HUES48 (cell line): ENCODE data around the gene GYPA.
"Not testable (repeated sequence)": the region's sequence is repeated elsewhere in the genome, so short reads cannot be mapped to it uniquely, and the experiment has no call there.

Experiments
- H3K27ac ChIP-seq: one replicate; pipeline ENCODE4 v1.7.0; 2013; ENCODE audit warnings: low read depth, low read length, inconsistent platforms
- H3K27me3 ChIP-seq: 2 replicates; pipeline ENCODE4 v1.6.1; 2013; ENCODE audit warnings: mild to moderate bottlenecking, low read length; ENCODE audit not compliant: control insufficient read depth, insufficient read depth
- H3K36me3 ChIP-seq: 2 replicates; pipeline ENCODE4 v1.6.1; 2013; ENCODE audit warnings: low read length; ENCODE audit not compliant: control insufficient read depth, insufficient read depth
- H3K4me1 ChIP-seq: 2 replicates; pipeline ENCODE4 v1.6.1; 2013; ENCODE audit warnings: mild to moderate bottlenecking, low read length; ENCODE audit not compliant: control insufficient read depth, insufficient read depth
- H3K4me3 ChIP-seq: 2 replicates; pipeline ENCODE4 v1.5.1; 2013; ENCODE audit warnings: mild to moderate bottlenecking, low read depth, low read length
- H3K9ac ChIP-seq: 2 replicates; pipeline ENCODE4 v1.6.1; 2013; ENCODE audit warnings: mild to moderate bottlenecking, low read depth, low read length, moderate library complexity
- H3K9me3 ChIP-seq: 2 replicates; pipeline ENCODE4 v1.6.1; 2013; ENCODE audit warnings: low read length; ENCODE audit not compliant: control insufficient read depth, insufficient read depth

GYPA gene

GRCh38 chr4:144128709-144129320, 11.7 kb downstream of the GYPA start:
- not testable (repeated sequence) for H3K27ac ChIP-seq, H3K4me3 ChIP-seq, H3K9ac ChIP-seq, H3K36me3 ChIP-seq, H3K4me1 ChIP-seq, H3K9me3 ChIP-seq, H3K27me3 ChIP-seq

DNA sequence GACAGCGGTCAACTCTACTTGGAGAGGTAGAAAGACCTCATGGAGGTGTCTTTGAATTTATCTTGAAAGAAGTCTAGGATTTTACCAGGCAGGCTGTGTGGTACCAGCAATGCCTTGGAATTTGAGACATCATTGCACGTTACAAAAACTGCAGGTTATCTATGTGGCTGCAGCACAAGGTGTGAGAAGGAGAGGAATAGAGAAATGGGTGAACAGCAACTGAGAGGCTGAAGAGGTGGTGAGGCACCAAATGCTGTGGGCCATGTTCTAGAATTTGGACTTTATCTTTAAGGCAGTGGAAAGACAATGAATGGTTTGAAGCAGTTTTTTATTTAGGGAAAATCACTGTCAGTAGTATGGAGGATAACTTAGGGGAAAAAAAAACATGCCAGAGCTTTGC, 15.4 kb downstream of the GYPA start:
- H3K9me3 ChIP-seq, H3K4me1 ChIP-seq, H3K36me3 ChIP-seq, H3K27ac ChIP-seq, H3K4me3 ChIP-seq, H3K27me3 ChIP-seq, H3K9ac ChIP-seq: not testable (repeated sequence)

GRCh38 chr4:144123982-144124635, 16.4 kb downstream of the GYPA start:
- not testable (repeated sequence) for H3K4me3 ChIP-seq, H3K9me3 ChIP-seq, H3K27ac ChIP-seq, H3K36me3 ChIP-seq, H3K9ac ChIP-seq, H3K27me3 ChIP-seq, H3K4me1 ChIP-seq

DNA sequence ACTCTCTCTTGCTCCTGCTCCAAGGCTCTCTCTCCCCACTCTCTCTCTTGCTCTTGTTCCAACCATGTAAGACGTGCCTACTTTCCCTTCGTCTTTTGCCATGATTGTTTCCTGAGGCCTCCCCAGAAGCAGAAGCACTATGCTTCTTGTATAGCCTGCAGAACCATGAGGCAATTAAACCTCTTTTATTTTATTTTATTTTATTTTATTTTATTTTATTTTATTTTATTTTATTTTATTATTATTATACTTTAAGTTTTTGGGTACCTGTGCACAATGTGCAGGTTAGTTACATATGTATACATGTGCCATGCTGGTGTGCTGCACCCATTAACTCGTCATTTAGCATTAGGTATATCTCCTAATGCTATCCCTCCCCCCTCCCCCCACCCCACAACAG, 17.2 kb downstream of the GYPA start:
- H3K27ac ChIP-seq, H3K9ac ChIP-seq, H3K4me3 ChIP-seq, H3K36me3 ChIP-seq, H3K27me3 ChIP-seq, H3K4me1 ChIP-seq, H3K9me3 ChIP-seq: not testable (repeated sequence)

GRCh38 chr4:144119752-144120151, 20.8 kb downstream of the GYPA start:
- H3K27ac ChIP-seq, H3K27me3 ChIP-seq, H3K9ac ChIP-seq, H3K9me3 ChIP-seq, H3K4me3 ChIP-seq, H3K4me1 ChIP-seq, H3K36me3 ChIP-seq: not testable (repeated sequence)

- Histone ChIP-seq H3K9me3 (no peaks in the 10 kb centered on the region), H3K4me1 (peaks cover 2% of the 10 kb centered on the region; the same call in 1 of the 2 replicates), H3K4me3 (no peak overlapping the region), H3K36me3 (no peaks in the 10 kb centered on the region), H3K9ac (no peak overlapping the region), H3K27ac (no peak overlapping the region), H3K27me3 (no peaks in the 10 kb centered on the region)
These were observed 25.0 kb downstream of the GYPA start for GRCh38 chr4:144115519-144115918.

DNA sequence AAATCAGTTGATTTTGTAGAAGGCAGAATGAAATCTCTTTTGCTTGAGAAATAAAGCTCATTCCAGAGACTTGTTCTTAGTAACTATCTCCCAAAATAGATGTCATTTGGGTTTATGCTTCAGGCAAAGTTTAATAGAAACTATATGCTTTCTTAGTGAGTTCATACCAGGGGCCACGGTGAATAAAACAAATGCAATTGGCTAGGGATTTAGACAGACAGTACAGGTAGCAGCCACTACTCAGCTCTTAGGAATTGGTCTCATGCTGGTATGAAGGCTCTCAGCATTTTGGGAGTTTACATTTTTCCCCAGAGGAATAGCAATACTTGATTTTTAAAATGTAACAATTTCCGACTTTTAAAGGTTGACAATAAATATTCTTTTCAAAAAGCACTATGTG, 27.0 kb downstream of the GYPA start:
- H3K9me3 ChIP-seq, result no peaks in the 10 kb centered on the region
- no peak overlapping the region for H3K27ac ChIP-seq
- no peaks in the 10 kb centered on the region for H3K36me3 ChIP-seq
- peaks cover 12% of the 10 kb centered on the region; the same call in 1 of the 2 replicates for H3K4me1 ChIP-seq
- H3K9ac ChIP-seq, result no peak overlapping the region
- H3K4me3 ChIP-seq, result no peak overlapping the region
- H3K27me3 ChIP-seq, result no peaks in the 10 kb centered on the region

DNA sequence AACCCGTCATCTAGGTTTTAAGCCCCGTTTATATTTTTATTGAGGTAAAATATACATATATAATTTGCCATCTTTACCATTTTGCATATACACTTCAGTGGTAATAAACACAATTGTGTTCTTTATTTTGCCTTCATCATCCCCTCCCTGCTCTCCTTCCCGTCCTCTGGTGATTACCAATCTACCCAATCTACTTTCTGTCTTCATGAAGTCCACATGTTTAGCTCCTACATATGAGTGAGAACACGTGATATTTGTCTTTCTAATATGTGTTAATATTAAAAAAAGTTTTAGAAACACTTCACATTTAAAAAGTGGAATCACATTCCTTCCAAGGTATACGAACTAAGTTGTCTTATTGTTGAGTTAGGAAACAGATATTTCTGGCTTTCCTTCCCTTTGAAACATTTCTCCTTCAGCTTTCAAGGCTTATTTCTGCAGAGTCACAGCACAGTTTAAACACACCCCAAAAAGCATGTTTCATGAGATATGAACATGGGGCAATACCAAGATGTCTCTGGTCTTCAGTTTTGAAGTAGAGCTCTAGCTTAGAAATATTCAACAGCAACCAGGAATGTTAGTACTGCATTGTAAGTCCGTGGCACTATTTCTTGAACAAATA, 35.9 kb downstream of the GYPA start:
- Histone ChIP-seq H3K4me3 (no peak overlapping the region), H3K36me3 (no peaks in the 10 kb centered on the region), H3K9ac (no peak overlapping the region), H3K4me1 (peaks cover 7% of the 10 kb centered on the region; the same call in 1 of the 2 replicates), H3K27ac (no peak overlapping the region), H3K27me3 (no peaks in the 10 kb centered on the region), H3K9me3 (no peaks in the 10 kb centered on the region)

DNA sequence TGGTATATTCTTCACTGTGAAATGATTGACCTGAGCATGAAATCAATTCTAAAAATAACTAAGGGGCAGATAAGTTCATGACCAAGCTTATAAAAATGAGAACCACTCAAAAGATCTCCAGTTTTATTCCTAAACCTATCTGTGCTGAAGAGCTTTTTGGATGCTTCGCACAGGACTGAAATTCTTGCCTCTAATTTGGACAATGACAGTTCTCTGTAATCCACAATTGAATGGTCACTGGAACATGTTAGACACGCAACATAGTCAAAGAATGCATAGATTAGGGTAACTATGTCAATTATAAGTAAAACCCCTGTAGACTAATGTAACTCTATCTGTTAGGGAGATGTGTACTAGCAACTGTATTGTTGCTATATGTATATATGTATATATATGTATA, 42.7 kb downstream of the GYPA start:
- not testable (repeated sequence) for H3K4me3 ChIP-seq, H3K4me1 ChIP-seq, H3K27me3 ChIP-seq, H3K27ac ChIP-seq, H3K9ac ChIP-seq, H3K9me3 ChIP-seq, H3K36me3 ChIP-seq

GRCh38 chr4:144093995-144094394, 46.5 kb downstream of the GYPA start:
- H3K9ac ChIP-seq, H3K9me3 ChIP-seq, H3K4me3 ChIP-seq, H3K36me3 ChIP-seq, H3K27ac ChIP-seq, H3K4me1 ChIP-seq, H3K27me3 ChIP-seq: not testable (repeated sequence)

- not testable (repeated sequence) for H3K4me3 ChIP-seq, H3K9me3 ChIP-seq, H3K4me1 ChIP-seq, H3K27ac ChIP-seq, H3K9ac ChIP-seq, H3K36me3 ChIP-seq, H3K27me3 ChIP-seq
These were observed 49.3 kb downstream of the GYPA start for GRCh38 chr4:144091181-144091580.
